ENCODE measurements around the gene HOXA9.
A peak's percentile ranks its signal among the peaks of the same experiment; 100 is the strongest.

The HOXA9 gene

DNA sequence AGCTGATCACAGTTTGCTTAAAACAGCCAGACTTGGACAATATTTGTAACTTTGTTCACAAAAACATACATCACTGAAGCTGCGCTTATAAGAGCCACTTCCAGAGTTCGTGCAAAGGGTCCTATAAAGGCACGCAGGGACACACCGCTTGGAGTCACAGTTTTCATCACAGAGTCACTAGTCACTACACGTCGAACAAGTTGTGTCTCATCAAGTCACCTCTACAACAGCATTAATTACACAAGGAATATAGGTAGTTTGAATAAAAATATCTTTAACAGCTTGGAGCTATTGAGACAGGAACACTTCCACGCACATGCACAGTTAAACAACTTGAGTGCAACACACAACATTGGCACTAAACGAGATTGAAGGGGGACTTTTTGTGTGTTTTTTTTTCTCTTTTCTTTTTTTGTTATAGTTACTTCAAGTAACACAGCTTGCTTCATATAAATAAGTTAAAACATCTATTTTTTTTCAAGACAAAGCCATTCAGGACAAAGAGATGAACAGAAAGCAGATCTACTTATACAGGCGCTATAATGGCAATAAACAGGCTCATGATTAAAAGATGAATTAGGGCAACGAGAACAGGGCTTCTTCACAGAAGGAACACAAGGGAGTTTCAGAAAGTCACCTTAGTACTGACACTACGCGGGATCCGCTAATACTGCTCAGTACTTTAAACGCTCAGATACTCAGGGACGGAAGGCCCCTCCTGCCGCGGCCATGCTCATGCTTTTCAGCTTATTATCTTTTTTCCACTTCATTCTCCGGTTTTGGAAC, 24.0 kb downstream of the HOXA9 start:
- no peak for DNase-seq

- no peak for DNase-seq
Measured at GRCh38 chr7:27140126-27140857, 25.0 kb downstream of the HOXA9 start.

- no peak for DNase-seq
Measured at GRCh38 chr7:27139334-27140125, 25.8 kb downstream of the HOXA9 start.

GRCh38 chr7:27138985-27139333, 26.4 kb downstream of the HOXA9 start:
- no peak for DNase-seq

DNA sequence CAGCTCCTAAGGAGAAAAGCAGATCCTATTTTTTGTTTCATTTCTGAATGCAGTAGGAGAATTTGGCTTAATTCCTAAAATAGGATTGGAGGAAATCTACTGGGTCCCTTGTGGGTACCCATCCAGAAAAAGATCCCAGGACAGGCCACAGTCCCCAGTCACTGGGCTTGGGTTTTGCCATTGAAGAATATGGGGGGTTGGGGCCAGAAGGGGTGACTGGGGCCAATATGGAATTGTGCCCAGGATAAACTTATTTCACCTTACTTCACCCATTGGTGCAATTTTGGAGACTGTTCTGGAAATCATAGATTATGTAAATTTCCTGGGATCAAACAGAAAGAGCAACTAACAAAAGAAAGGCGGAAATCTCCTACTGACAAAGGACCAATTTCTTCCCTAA, 26.9 kb downstream of the HOXA9 start:
- no peak for DNase-seq

- no peak for DNase-seq
Measured at GRCh38 chr7:27137640-27138315, 27.6 kb downstream of the HOXA9 start.

DNA sequence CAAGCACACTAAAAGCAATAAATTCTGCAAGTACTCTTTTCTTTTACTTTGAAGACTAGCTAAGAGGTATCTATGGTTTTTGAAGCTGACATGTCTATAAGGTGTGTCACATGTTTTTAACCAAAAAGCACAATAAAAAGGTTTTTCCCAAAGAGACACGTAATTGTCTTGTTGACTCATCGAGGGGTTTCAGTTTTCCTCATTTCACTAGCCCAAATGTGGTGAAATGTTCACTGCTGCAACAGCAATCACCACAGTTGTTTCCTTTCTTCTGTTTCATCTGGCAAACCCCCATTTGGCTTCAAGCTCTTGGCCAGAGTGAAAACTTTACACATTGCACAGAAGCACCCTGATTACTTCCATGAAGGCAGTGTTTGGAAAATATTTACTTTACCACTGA, 30.9 kb downstream of the HOXA9 start:
- DNase-seq: no peak

- DNase-seq: no peak
Measured at GRCh38 chr7:27133409-27134231, 31.7 kb downstream of the HOXA9 start.

GRCh38 chr7:27132978-27133377, 32.4 kb downstream of the HOXA9 start:
- DNase-seq: no peak

GRCh38 chr7:27132214-27132613, 33.1 kb downstream of the HOXA9 start:
- DNase-seq: no peak

DNA sequence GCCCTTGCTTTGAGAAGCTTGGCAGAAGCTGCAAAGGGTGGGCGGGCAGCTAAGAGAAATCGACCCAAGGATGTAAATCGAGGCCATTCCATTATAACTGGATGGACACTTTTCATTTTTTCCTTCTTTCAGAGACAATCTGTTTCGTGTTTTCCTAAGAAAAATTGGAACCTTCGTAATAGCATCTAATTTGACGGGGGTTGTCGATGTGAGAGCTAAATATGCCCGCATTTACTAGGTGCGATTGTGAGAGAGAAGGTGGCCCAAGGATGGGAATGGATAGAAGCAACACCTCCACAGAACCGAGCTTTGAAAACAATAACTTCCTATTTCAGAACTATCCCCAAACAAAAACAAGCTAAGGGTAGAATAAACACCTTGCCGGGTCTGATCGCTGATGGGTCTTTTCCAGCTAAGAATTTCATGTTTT, 33.9 kb downstream of the HOXA9 start:
- no peak for DNase-seq

GRCh38 chr7:27130540-27131389, 34.6 kb downstream of the HOXA9 start, which contains the start of gene HOXA4:
HOXA4 (minus strand) TSS chr7:27130757; CDS start chr7:27130733, 24 bp downstream.
- peak; percentile 78 for DNase-seq

DNA sequence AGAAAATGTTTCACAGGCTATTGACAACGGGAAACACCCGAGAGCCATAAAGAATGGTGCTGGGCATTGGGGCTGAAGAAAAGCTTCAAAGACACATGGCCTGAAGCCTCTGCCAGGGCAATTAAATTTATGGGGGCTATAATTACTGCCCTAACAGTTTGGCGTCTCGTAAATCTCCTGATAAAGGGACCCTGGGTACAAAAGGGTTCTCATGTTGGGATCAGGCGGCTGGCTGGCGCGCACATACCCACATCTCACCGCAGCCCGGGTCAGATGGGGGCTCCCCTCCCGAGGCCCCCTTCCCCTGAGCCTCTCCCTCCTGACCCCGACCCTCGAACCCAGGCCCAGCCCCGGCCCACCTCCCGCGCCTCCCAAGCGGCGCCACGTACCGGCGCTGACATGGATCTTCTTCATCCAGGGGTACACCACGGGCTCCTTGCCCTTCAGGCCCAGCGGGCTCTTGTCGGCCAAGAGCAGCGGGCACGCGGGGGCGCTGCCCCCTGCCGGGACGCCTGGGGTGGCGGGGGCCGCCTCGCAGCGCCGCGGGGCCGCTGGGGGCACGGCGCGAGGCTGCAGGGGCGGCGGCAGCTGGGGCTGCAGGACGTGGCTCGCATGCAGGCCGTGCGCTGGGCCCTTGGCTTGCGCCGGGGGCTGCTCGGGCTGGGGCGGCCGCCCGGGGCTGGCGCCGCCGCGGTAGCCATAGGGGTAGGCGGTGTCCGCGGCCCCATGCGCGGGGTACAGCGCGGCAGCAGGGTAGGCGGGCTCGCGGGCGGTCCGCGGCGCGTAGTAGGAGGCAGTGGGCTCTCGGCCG, 35.4 kb downstream of the HOXA9 start:
- no peak for DNase-seq

GRCh38 chr7:27128776-27129728, 36.3 kb downstream of the HOXA9 start:
- no peak for DNase-seq

- no peak for DNase-seq
Measured at GRCh38 chr7:27128034-27128433, 37.3 kb downstream of the HOXA9 start.

DNA sequence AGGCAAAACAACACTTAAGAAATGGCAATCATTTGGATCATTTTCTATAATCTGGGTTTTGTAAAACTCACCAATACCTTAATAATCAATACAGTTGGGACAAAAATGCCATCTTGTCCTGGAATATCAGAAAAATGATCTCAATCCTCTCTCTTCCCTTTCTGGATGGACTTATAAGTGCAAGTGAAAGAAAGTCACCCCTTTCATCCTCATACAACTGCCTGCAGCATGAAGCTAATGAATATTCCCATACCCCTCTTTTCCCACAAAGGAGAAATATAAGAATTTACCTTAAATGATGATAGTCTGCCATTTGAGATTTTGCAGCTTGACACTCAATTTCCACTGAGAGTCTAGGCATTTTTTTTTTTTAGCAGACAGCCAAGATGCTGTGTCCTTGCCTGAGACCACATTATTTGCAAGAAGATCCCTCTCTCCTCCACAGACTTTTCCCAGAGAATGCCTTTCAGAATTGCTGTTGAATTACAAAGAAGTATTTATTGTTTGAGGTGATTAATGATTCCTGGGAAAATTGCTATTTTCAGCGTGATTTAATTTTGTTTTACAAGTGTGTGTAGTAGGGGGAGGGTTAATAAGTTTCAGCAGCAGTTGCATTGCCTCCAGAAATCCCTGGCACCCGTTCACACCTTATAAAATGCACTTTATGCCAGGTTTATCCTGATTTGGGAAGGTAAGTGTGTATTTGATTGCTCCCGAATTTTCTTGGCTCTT, 38.6 kb downstream of the HOXA9 start:
- DNase-seq: no peak

- DNase-seq: no peak
Measured at GRCh38 chr7:27125986-27126394, 39.3 kb downstream of the HOXA9 start.

All from NCI-H345 (cell line).